K562 (cell line): ENCODE measurements around the gene BCCIP. TPM values are rescaled to one million over a fixed set of nuclear protein-coding genes. Genes with fewer than 3 reads are reported as not detected.

Experiments used
- CBFA2T3 ChIP-seq: fragments of 450-650 bp; IDR thresholded peaks from 2 replicates; pipeline ENCODE4 v1.6.1; 2017
- CBX3 ChIP-seq, 2 experiments: IDR thresholded peaks; 1 replicate in 1 of 2; 2 replicates in 1 of 2; pipeline ENCODE4 v1.6.1; 2012; ENCODE audit warnings: inconsistent platforms in 2 of 2, low read length in 2 of 2, borderline replicate concordance in 1 of 2, control low read depth in 1 of 2
- CREB3 ChIP-seq: fragments of 450-650 bp; conservative IDR thresholded peaks from 2 replicates; pipeline ENCODE4 v1.6.1; 2016; ENCODE audit warnings: missing genetic modification characterization, low read depth, mild to moderate bottlenecking, missing compliant biosample characterization, moderate library complexity
- FIP1L1 ChIP-seq: fragments of 200-400 bp; formaldehyde crosslinking; IDR thresholded peaks from 2 replicates; pipeline ENCODE4 v1.6.1; 2018; ENCODE audit warnings: mild to moderate bottlenecking, low read depth, low read length; ENCODE audit not compliant: poor library complexity, severe bottlenecking
- PHF8 ChIP-seq: fragments of 200-600 bp; sonication (generic); IDR thresholded peaks from 2 replicates; pipeline ENCODE4 v1.6.1; 2012; ENCODE audit warnings: mixed run types, mild to moderate bottlenecking, inconsistent platforms, low read length, moderate library complexity, borderline replicate concordance
- RAD51 ChIP-seq: fragments of 450-650 bp; IDR thresholded peaks from 2 replicates; pipeline ENCODE4 v1.7.1; 2016; ENCODE audit warnings: low read depth, mild to moderate bottlenecking, borderline replicate concordance
- XRCC3 ChIP-seq: fragments of 450-650 bp; IDR thresholded peaks from 2 replicates; pipeline ENCODE4 v1.6.1; 2017; ENCODE audit warnings: mild to moderate bottlenecking, moderate library complexity
- ZNF695 ChIP-seq: fragments of 450-650 bp; formaldehyde crosslinking; IDR thresholded peaks from 2 replicates; pipeline ENCODE4 v1.4.0; 2020; ENCODE audit warnings: mild to moderate bottlenecking, moderate library complexity
- polyA plus RNA-seq, 8 experiments: library from polyadenylated mRNA; depleted of rRNA in 4 of 8; stranded (reverse) in 5 of 8; unstranded in 3 of 8; fragments of >200 nt; fragmentation: Nextera tagmentation in 2 of 8; fragmentation: Illumina TruSeq in 1 of 8; extraction: Ambion mirVana in 2 of 8; extraction: Trizol in 1 of 8; gene quantifications; 2 replicates each; pipeline versions ENCODE4 v1.2.1 to v1.2.3, GENCODE V29; 2011 to 2014; ENCODE audit warnings: inconsistent platforms in 1 of 8, missing spikeins in 1 of 8
- total RNA-seq, 7 experiments: library from RNA; depleted of rRNA in 6 of 7; stranded (reverse); fragments of >200 nt in 6 of 7; fragmentation: Illumina TruSeq in 2 of 7; extraction: Trizol in 2 of 7; gene quantifications; 2 replicates each; pipeline versions ENCODE4 v1.2.1 to v1.2.3, GENCODE V29; 2011 to 2021; ENCODE audit warnings: low replicate concordance in 1 of 7
- TF ChIP-seq, protein P1 (sequence below), 2 experiments: fragments of 450-650 bp in 1 of 2; sonication (generic) in 1 of 2; formaldehyde crosslinking in 1 of 2; IDR thresholded peaks; 2 replicates each; pipeline versions ENCODE4 v1.7.1 to v1.9.0; 2016 to 2022; ENCODE audit warnings: inconsistent platforms in 1 of 2, mild to moderate bottlenecking in 1 of 2, missing genetic modification reagents in 1 of 2
- TF ChIP-seq, protein P2 (sequence below): fragments of 200-800 bp; sonication (Bioruptor generic); IDR thresholded peaks from 2 replicates; pipeline ENCODE4 v1.6.1; 2016; ENCODE audit warnings: missing genetic modification characterization, missing compliant biosample characterization

The BCCIP gene
- total and polyA plus RNA-seq, 9 of the 15 experiments (the other 6 are each of a cell fraction or from before 2014, with no cell fraction given), result 95.1 to 204 (median 163) TPM

DNA sequence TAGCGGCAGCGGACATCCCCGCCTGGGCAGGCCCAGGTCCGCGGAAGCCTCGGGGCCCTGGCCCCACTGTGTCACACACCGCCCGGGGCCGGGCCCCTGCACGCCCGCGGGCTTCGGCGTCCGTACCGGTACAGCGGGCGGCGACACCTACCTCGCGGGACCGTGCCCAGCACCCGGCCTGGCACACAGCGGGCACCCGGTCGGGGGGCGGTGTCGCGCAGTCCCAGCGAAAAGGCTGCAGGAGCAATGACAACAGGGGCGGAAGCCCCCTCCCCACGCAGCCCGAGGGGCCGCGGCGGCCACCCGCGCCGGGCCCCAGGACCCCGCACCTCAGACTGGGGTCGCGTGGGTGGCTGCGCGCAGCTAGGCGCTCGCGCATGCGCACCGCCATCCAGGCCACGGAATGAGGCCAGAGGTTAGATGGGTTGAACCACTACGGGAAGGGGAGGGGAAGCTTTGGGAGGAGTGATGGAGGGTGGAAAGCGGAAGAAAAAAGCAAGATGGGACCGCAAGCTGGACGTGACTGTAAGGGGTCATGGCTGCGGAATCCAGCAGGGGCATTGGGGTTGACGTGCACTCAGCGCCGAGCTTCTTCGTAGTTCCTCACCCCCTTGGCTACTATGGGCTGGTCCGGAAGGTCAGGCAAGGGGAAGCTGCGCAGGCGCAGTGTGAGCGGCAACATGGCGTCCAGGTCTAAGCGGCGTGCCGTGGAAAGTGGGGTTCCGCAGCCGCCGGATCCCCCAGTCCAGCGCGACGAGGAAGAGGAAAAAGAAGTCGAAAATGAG lies at the start of gene BCCIP, which contains the start of gene UROS (continued):
- TF ChIP-seq, protein P1, sequence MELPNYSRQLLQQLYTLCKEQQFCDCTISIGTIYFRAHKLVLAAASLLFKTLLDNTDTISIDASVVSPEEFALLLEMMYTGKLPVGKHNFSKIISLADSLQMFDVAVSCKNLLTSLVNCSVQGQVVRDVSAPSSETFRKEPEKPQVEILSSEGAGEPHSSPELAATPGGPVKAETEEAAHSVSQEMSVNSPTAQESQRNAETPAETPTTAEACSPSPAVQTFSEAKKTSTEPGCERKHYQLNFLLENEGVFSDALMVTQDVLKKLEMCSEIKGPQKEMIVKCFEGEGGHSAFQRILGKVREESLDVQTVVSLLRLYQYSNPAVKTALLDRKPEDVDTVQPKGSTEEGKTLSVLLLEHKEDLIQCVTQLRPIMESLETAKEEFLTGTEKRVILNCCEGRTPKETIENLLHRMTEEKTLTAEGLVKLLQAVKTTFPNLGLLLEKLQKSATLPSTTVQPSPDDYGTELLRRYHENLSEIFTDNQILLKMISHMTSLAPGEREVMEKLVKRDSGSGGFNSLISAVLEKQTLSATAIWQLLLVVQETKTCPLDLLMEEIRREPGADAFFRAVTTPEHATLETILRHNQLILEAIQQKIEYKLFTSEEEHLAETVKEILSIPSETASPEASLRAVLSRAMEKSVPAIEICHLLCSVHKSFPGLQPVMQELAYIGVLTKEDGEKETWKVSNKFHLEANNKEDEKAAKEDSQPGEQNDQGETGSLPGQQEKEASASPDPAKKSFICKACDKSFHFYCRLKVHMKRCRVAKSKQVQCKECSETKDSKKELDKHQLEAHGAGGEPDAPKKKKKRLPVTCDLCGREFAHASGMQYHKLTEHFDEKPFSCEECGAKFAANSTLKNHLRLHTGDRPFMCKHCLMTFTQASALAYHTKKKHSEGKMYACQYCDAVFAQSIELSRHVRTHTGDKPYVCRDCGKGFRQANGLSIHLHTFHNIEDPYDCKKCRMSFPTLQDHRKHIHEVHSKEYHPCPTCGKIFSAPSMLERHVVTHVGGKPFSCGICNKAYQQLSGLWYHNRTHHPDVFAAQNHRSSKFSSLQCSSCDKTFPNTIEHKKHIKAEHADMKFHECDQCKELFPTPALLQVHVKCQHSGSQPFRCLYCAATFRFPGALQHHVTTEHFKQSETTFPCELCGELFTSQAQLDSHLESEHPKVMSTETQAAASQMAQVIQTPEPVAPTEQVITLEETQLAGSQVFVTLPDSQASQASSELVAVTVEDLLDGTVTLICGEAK (IDR thresholded peaks at IDR 0.05), result peak; percentile 40; the same call in 1 of the 2 replicates
- TF ChIP-seq, protein P1 (CRISPR knock-in tag; IDR thresholded peaks at IDR 0.05), result no peak
- TF ChIP-seq, protein P2, sequence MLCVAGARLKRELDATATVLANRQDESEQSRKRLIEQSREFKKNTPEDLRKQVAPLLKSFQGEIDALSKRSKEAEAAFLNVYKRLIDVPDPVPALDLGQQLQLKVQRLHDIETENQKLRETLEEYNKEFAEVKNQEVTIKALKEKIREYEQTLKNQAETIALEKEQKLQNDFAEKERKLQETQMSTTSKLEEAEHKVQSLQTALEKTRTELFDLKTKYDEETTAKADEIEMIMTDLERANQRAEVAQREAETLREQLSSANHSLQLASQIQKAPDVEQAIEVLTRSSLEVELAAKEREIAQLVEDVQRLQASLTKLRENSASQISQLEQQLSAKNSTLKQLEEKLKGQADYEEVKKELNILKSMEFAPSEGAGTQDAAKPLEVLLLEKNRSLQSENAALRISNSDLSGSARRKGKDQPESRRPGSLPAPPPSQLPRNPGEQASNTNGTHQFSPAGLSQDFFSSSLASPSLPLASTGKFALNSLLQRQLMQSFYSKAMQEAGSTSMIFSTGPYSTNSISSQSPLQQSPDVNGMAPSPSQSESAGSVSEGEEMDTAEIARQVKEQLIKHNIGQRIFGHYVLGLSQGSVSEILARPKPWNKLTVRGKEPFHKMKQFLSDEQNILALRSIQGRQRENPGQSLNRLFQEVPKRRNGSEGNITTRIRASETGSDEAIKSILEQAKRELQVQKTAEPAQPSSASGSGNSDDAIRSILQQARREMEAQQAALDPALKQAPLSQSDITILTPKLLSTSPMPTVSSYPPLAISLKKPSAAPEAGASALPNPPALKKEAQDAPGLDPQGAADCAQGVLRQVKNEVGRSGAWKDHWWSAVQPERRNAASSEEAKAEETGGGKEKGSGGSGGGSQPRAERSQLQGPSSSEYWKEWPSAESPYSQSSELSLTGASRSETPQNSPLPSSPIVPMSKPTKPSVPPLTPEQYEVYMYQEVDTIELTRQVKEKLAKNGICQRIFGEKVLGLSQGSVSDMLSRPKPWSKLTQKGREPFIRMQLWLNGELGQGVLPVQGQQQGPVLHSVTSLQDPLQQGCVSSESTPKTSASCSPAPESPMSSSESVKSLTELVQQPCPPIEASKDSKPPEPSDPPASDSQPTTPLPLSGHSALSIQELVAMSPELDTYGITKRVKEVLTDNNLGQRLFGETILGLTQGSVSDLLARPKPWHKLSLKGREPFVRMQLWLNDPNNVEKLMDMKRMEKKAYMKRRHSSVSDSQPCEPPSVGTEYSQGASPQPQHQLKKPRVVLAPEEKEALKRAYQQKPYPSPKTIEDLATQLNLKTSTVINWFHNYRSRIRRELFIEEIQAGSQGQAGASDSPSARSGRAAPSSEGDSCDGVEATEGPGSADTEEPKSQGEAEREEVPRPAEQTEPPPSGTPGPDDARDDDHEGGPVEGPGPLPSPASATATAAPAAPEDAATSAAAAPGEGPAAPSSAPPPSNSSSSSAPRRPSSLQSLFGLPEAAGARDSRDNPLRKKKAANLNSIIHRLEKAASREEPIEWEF (CRISPR knock-in tag), result no peak
- TF ChIP-seq CREB3, result no peak
- peak; percentile 85; the same call in 1 of the 2 replicates for TF ChIP-seq PHF8
- no peak for TF ChIP-seq ZNF695 (CRISPR knock-in tag)
- TF ChIP-seq CBX3 (IDR thresholded peaks at IDR 0.05; ENCODE audit: borderline replicate concordance in 1 of 2, low read length in 2 of 2), result no peak
- TF ChIP-seq XRCC3, result no peak
- TF ChIP-seq RAD51, result no peak
- TF ChIP-seq CBFA2T3, result peak; percentile 24; the same call in 1 of the 2 replicates
- TF ChIP-seq FIP1L1, result no peak
